Glomerular visceral epithelial cell (primary cell): ENCODE data around the gene CRIM1.

Experiments used
- DNase-seq: peaks from one replicate; pipeline ENCODE4 v3.0.0-alpha.2; 2016; ENCODE audit errors: extremely low spot score

CRIM1 gene

DNA sequence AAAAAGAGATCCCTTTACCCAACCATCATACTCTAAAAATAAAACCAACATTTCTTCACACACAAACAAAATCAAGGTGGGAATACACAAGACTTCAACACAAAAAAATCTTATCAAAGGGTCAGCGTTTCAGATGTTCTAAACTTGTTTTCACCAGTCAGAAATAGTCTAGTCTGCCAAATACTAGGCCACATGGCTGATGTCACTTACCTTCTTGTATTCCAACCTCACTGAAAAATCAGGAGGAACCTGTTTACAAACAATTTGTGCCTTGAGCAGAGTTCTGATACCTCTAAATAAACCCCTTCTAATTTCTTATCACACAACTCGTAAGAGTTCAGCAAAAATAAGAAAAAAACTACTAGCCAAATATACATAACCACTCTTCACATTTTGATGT, 222.3 kb downstream of the CRIM1 start:
- DNase-seq, result no peak

DNA sequence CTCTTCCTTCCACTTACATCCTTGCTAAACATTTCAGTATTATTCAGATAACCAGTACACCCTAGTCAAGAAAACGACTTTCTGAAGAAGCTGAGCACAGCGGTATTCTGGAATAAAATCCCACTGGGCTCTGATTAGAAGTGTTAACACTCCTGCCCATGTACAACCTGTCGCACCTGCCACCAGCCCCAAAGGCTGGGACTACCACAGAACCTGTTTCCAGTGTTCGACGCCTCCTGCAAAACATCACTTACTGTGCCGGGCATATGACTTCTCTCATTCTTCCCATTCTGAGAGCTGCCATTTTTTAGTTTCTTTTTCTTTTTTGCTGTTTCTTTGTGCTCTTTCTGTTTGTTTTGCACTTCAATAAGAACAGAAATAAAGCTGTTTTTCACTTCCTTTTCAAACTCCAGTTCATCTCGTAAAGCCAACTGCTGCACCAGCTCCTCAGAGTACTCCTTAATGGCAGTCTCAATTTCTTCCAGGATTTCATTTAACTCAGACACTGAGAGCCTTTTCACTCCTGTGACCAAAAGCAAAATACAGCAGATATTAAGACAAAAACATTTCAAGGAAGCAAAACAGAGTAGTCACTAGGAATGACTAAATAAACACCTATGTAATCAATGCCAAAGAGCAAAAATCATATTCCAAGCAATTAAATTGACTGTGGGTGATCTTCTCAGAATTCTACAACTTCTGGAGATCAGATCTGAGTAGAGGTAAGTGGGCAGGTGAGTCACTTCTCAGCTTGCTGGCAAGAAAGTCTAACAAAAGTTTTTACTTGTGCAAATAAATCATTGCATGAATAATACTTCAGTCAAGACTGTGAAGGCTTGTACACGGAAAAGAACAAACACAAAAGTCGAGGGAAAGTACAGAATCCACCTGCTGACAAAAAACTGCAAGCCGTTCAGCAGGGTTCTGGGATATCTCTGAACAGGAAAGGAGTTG, 223.0 kb downstream of the CRIM1 start:
- no peak for DNase-seq

GRCh38 chr2:36579297-36579664, 223.7 kb downstream of the CRIM1 start:
- no peak for DNase-seq

GRCh38 chr2:36582538-36582937, 227.0 kb downstream of the CRIM1 start:
- DNase-seq, result no peak

- no peak for DNase-seq
These were observed 227.4 kb downstream of the CRIM1 start for GRCh38 chr2:36582951-36583350.

DNA sequence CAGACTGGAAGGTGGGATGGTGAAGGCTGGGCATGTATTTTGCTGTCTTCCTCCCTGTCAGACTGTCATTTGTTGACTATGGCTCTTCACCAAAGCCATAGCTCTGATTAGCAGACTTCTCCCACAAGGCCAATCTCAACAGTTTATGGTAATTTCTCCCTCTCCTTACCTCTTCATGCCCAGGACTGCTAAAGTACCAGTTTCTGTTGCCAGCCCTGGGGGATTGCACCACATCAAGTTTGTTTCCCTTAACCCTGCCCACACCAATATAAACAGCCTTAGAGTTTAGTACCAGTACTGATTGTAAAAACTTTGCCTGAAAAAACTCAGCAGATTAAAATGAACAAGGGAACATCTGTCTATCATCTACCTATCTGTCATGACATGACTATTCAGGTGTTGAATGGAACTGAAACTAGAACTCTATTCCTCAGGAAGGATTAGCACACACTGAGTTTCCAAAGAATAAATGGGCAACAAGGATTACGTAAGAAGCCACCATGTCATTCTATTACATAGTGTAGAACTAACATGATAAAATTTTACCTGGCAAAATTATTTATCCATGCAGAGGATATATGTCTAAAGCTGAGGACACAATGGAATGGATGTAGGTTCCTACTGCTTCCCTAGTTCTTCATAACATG, 228.7 kb downstream of the CRIM1 start:
- no peak for DNase-seq

DNA sequence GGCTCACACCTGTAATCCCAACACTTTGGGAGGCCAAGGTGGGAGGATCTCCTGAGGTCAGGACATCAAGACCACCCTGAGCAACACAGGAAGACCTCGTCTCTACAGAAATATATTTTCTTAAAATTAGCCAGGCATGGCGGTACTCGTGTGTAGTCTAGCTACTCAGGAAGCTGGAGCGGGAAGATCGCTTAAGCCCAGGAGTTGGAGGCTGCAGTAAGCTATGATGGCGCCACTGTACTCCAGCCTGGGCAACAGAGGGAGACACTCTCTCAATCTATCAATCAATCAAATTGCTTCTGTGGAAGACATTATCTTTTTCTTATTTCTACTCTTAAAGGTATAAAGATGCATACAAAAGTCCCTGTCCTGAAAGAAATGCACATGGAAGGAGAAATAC, 231.1 kb downstream of the CRIM1 start:
- no peak for DNase-seq

DNA sequence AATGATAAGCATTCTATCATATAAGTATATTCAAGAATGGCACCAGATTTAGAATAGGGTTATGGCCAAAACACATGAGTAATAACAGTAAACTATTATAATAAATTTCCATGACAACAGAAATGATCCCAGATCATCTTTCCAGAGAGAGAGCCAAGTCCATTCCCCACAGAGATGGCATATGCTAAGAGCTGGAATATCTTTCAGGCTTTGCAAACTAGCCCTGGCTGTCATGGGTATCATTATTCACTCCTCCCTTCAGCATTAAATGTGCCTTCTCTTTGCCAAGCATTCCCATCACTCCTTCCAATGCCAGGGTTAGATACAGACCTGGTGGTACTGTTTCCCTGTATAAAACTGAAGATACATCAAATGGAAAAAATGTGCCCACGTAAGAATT, 231.5 kb downstream of the CRIM1 start:
- no peak for DNase-seq

- DNase-seq, result no peak
These were observed 232.0 kb downstream of the CRIM1 start for GRCh38 chr2:36587556-36587955.

DNA sequence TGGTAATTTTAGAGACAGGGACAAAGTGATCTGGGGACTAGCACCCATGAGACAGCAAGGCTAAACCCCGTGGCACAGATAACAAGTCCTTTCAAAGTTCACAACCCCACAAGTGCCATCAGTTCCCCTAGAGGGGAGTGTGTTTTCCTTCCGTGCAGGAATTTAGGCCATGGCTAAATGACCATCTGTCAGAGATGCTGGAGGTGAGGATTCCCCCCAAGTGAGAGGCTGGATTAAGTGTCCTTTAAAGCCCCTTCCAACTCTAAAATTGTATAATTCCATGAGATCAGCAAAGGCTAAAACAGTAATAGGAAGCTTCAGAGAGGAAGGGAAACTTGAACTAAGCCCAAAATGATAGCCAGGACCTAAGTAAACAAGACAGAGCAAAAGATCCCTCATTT, 233.7 kb downstream of the CRIM1 start:
- DNase-seq, result no peak

GRCh38 chr2:36594849-36595248, 239.3 kb downstream of the CRIM1 start:
- DNase-seq, result no peak

- DNase-seq, result no peak
These were observed 240.8 kb downstream of the CRIM1 start for GRCh38 chr2:36596397-36596796.

- DNase-seq, result no peak
These were observed 241.5 kb downstream of the CRIM1 start for GRCh38 chr2:36597003-36597531.

GRCh38 chr2:36597532-36598377, 242.2 kb downstream of the CRIM1 start, which contains the start of gene FEZ2:
TSS of gene FEZ2 (minus strand) at chr2:36598168. CDS start at chr2:36598142, 26 bp downstream.
- DNase-seq, result peak; percentile 81
